Measurements from ENCODE around the gene ACAP1. TPM values are rescaled to one million over a fixed set of nuclear protein-coding genes. Genes with fewer than 3 reads are reported as not detected.

Gene ACAP1, protein sequence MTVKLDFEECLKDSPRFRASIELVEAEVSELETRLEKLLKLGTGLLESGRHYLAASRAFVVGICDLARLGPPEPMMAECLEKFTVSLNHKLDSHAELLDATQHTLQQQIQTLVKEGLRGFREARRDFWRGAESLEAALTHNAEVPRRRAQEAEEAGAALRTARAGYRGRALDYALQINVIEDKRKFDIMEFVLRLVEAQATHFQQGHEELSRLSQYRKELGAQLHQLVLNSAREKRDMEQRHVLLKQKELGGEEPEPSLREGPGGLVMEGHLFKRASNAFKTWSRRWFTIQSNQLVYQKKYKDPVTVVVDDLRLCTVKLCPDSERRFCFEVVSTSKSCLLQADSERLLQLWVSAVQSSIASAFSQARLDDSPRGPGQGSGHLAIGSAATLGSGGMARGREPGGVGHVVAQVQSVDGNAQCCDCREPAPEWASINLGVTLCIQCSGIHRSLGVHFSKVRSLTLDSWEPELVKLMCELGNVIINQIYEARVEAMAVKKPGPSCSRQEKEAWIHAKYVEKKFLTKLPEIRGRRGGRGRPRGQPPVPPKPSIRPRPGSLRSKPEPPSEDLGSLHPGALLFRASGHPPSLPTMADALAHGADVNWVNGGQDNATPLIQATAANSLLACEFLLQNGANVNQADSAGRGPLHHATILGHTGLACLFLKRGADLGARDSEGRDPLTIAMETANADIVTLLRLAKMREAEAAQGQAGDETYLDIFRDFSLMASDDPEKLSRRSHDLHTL
- total RNA-seq: 1 to 10 TPM; 4.1 to 9.0 TPM
- long read RNA-seq, partial matches to known transcripts: 1 of 2 reads
- long read RNA-seq, other reads (novel, unspliced or antisense): 1 of 2 reads

GRCh38 chr17:7336240-7337175 lies at the start of gene ACAP1:
Gene ACAP1, plus strand, starts transcription at chr17:7336529. Its CDS starts 206 bp downstream, at chr17:7336735.
- intact Hi-C loops (cut with DNase I, micrococcal nuclease): no loop called here
- ATAC-seq (peak; percentile 69), DNase-seq (peak; percentile 70 to 79)

- DNase-seq: no peak
- intact Hi-C loops (cut with DNase I, micrococcal nuclease): no loop called here
- no peak for ATAC-seq
Measured at GRCh38 chr17:7289256-7290032, 46.9 kb upstream of the ACAP1 start.

- intact Hi-C loops (cut with DNase I, micrococcal nuclease): no loop called here
Measured at GRCh38 chr17:7290166-7290565, 46.2 kb upstream of the ACAP1 start.

GRCh38 chr17:7290685-7291084 lies 45.6 kb upstream of the ACAP1 start:
- no peak for ATAC-seq
- intact Hi-C loops (cut with DNase I, micrococcal nuclease): no loop called here
- DNase-seq: no peak

More at GRCh38 chr17:7290166-7290565, 46.2 kb upstream of the ACAP1 start:
- ATAC-seq (no peak), DNase-seq (no peak)

- intact Hi-C loops (cut with DNase I, micrococcal nuclease): no loop called here
- DNase-seq: no peak
- ATAC-seq: no peak
Measured at GRCh38 chr17:7292194-7292593, 44.1 kb upstream of the ACAP1 start.

DNA sequence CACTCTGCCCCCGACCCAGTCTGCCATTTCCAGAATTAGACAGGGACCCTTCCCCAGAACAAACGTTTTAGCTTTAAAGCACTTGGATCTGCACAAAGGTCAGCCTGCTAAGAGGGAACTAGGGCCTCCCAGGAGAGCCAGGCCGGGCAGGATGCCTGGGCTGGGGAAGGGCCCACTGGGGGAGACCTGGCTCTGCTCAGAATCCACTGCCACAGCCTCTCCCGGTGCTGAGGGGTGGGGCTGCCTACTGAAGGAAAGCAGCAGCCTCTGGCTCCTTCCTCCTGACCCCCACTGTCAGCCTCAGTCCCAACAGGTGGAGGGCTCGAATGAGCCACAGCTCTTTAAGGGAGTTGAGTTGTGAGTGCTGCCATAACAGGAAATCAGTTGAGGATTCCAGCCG lies 43.6 kb upstream of the ACAP1 start:
- DNase-seq (peak in 1 of 2 donors; percentile 52), ATAC-seq (no peak)
- intact Hi-C loops (cut with DNase I, micrococcal nuclease): no loop called here

DNA sequence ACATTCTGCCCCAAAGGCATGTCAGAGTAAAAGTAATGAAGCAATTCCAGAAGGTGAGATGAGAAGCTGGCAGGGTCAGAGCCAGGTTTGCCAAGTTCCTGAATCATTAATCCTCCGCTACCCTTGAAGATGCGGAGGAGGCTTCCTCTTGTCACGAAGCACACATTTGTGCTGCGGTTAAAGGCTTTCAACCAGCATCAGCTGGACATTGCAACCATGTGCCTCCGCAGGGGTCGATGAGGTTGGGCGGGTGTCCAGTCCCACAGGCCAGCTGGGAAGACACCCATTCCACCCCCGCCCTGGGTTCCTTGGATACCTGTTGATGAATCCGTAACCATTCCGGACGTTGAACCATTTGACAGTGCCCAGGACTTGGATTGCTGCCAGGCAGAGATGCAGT lies 43.2 kb upstream of the ACAP1 start:
- ATAC-seq (no peak), DNase-seq (peak; percentile 45 to 49)
- intact Hi-C loops (cut with DNase I, micrococcal nuclease): no loop called here

DNA sequence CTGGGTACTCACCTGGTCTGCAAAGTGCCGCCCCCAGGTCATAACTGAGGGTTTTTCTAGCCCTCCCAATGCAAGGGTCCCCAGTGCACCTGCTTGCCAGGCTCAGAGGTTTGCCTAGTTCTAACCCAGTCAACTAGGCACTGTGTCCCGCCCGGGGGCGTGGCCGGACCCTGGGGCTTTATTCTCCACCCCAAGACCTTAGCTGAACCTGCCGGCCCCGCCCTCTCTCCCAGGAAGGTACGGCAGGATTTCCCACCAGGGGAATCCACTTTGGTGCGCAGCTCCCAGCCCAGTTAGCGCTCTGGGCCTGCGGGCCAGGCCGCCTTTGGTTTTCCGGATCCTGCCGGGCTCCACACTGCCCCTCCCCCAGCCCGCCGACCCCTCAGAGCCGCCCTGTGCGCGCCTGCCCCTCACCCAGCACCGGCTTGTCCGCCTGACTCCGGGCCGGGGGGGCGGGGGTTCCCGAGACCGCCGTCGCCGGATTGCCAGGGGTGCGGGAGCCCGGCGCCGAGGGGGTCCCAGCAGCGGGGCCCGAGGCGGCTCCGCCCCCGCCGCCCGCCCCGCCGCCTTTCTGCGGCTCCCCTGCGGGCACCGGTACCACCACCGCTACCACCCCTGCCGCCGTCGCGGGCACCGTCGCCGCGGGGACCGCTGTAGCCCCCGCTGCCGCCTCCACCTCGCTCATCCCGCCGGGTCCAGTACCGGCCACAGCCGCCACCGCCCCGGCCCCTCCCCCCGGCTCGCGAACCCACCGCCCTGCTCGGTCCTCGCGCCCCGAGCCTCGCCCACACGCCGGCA lies 42.3 kb upstream of the ACAP1 start:
- ATAC-seq: peak; percentile 56
- intact Hi-C loops (cut with DNase I, micrococcal nuclease): loop anchor here in 1 of 2 donors (2.0 kb wide), 1 partner anchor 13 kb away; the partner anchor contains the start of gene SLC2A4
- peak; percentile 92 to 96 for DNase-seq

GRCh38 chr17:7294614-7295153 lies 41.6 kb upstream of the ACAP1 start, which contains the start of gene YBX2:
Gene YBX2, minus strand, starts transcription at chr17:7294639. Its CDS starts 139 bp downstream, at chr17:7294500.
- intact Hi-C loops (cut with DNase I, micrococcal nuclease): loop anchor here in 1 of 2 donors (2.0 kb wide), 1 partner anchor 14 kb away; the partner anchor contains the start of gene SLC2A4

DNA sequence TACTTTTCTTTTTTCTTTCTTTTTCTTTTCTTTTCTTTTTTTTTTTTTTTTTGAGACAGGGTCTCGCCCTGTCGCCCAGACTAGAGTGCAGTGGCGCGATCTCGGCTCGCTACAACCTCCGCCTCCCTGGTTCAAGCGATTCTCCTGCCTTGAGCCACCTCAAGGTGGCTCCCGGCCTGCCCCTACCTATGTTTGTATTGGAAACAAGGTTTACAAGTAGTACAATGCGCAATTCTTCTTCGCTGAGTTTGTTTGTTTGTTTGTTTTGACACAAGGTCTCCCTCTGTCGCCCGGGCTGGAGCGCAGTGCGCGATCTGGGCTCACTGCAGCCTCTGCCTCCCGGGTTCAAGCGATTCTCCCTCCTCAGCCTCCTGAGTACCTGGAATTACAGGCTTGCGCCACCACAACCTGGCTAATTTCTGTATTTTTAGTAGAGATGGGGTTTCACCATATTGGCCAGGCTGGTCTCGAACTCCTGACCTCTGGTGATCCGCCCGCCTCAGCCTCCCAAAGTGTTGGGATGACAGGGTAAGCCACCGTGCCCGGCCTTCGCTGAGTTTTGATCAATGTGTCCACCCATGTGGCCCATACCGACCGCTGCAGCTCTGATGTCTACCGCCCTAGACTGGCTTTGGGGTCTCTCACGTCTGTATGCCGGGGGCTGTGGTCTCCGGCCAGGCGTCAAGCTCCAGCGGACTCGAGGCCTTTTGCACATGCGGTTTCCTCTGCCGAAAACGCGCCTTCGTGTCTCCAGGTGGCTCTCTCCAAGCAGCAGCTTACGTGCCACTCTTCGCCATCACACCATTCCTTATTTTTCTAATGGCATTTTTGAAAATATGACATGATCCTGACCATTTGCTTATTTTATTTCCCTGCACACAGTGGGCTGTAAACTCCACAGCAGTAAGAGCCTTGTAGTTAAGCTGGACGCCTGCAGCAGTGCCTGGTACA lies 40.8 kb upstream of the ACAP1 start:
- ATAC-seq: peak; percentile 34
- peak in 1 of 2 donors; percentile 47 for DNase-seq
- intact Hi-C loops (cut with DNase I, micrococcal nuclease): loop anchor here in 1 of 2 donors (2.0 kb wide), 1 partner anchor 15 kb away; the partner anchor contains the start of gene SLC2A4

More at GRCh38 chr17:7294614-7295153, 41.6 kb upstream of the ACAP1 start, which contains the start of gene YBX2:
- peak; percentile 95 for DNase-seq
- peak; percentile 81 for ATAC-seq

DNA sequence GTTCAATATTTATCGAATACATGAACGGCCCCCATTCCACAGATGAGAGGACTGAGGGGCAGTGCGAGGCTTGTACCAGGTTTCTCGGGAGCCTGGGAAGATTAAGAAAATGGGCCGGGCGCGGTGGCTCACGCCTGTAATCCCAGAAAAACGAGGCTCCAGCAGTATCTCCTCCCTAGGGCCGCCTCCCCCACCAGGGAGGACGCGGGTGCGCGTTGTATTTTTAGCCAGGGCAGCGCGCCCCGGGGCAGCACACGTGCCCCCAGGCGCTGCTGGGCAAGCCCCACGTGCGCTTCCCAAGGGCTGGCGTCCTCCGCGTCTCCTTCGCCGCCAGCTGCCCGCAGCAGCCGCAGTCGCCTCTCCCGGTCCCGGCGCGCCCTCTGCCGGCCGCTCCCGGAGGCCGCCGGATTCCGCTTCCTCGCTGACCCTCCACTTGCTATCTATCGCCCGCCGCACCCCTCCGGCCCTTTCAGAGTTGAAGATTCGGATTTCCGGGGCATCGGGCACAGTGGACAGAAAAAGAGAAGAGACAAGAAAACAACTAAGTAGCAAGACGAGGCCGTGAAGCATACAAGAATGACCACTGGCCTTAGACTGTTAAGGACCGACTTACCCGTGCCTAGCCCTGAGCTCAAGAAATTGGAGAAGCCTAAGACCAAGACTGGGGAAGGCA lies 40.0 kb upstream of the ACAP1 start:
- DNase-seq (peak; percentile 78 to 81), ATAC-seq (peak; percentile 32)
- intact Hi-C loops (cut with DNase I, micrococcal nuclease): no loop called here

- ATAC-seq: no peak
- intact Hi-C loops (cut with DNase I, micrococcal nuclease): no loop called here
- DNase-seq: no peak
Measured at GRCh38 chr17:7304179-7304578, 32.1 kb upstream of the ACAP1 start.

GRCh38 chr17:7306911-7307685 lies 29.2 kb upstream of the ACAP1 start, which contains the start of gene EIF5A:
Gene EIF5A, plus strand, starts transcription at chr17:7307628. Its CDS starts 2,008 bp downstream, at chr17:7309636.
- DNase-seq (peak; percentile 100), ATAC-seq (peak; percentile 78)
- intact Hi-C loops (cut with DNase I, micrococcal nuclease): no loop called here
